ENCODE data around the gene SYK.
"Not testable (repeated sequence)": the region's sequence is repeated elsewhere in the genome, so short reads cannot be mapped to it uniquely, and the experiment has no call there.

SYK gene

GRCh38 chr9:90881648-90882047 is 80.0 kb downstream of the SYK start:
- H3K27ac ChIP-seq: no peak overlapping the region
- no peaks in the 10 kb centered on the region for H3K4me1 ChIP-seq (ENCODE audit: control insufficient read depth in 1 of 2, insufficient read depth in 1 of 2, low read depth in 1 of 2, low read length in 1 of 2)
- peaks cover 89% of the 10 kb centered on the region for H3K36me3 ChIP-seq
- H3K4me3 ChIP-seq (ENCODE audit: low read depth in 1 of 2, low read length in 1 of 2): no peak overlapping the region
- no peaks in the 10 kb centered on the region for H3K9me3 ChIP-seq
- H3K27me3 ChIP-seq: no peaks in the 10 kb centered on the region
- TF ChIP-seq, protein P1, sequence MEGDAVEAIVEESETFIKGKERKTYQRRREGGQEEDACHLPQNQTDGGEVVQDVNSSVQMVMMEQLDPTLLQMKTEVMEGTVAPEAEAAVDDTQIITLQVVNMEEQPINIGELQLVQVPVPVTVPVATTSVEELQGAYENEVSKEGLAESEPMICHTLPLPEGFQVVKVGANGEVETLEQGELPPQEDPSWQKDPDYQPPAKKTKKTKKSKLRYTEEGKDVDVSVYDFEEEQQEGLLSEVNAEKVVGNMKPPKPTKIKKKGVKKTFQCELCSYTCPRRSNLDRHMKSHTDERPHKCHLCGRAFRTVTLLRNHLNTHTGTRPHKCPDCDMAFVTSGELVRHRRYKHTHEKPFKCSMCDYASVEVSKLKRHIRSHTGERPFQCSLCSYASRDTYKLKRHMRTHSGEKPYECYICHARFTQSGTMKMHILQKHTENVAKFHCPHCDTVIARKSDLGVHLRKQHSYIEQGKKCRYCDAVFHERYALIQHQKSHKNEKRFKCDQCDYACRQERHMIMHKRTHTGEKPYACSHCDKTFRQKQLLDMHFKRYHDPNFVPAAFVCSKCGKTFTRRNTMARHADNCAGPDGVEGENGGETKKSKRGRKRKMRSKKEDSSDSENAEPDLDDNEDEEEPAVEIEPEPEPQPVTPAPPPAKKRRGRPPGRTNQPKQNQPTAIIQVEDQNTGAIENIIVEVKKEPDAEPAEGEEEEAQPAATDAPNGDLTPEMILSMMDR (IDR thresholded peaks at IDR 0.05): no peak

- Histone ChIP-seq H3K9me3 (no peaks in the 10 kb centered on the region), H3K4me3 (ENCODE audit: low read depth in 1 of 2, low read length in 1 of 2) (no peak overlapping the region), H3K36me3 (peaks cover 89% of the 10 kb centered on the region), H3K27ac (peak overlapping the region; percentile 38), H3K4me1 (ENCODE audit: control insufficient read depth in 1 of 2, insufficient read depth in 1 of 2, low read depth in 1 of 2, low read length in 1 of 2) (no peaks in the 10 kb centered on the region), H3K27me3 (no peaks in the 10 kb centered on the region)
- TF ChIP-seq, protein P1 (IDR thresholded peaks at IDR 0.05): no peak
These were observed 81.5 kb downstream of the SYK start for GRCh38 chr9:90882991-90883600.

DNA sequence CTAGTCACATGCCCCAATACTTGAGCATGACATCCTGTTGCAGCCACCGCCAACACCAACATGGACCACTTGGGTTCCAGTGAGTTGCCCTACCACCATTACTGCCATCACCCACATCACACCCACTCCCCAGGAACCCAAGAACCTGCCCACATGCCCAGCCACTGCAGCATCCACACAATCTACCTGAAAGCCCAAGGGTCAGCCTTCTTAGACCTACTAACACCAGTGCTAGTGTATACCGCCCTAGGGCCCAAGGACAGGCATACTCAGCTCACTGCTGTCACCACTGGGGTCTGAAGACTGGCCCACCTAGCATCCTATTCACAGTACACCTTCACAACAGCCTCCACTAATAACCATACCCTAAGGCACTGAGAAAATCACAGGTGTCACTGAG is 82.0 kb downstream of the SYK start:
- H3K27me3 ChIP-seq: no peaks in the 10 kb centered on the region
- H3K9me3 ChIP-seq: no peaks in the 10 kb centered on the region
- H3K27ac ChIP-seq: peak overlapping the region; percentile 38
- no peak overlapping the region for H3K4me3 ChIP-seq (ENCODE audit: low read depth in 1 of 2, low read length in 1 of 2)
- TF ChIP-seq, protein P1 (IDR thresholded peaks at IDR 0.05): no peak
- peaks cover 89% of the 10 kb centered on the region for H3K36me3 ChIP-seq
- no peaks in the 10 kb centered on the region for H3K4me1 ChIP-seq (ENCODE audit: control insufficient read depth in 1 of 2, insufficient read depth in 1 of 2, low read depth in 1 of 2, low read length in 1 of 2)

GRCh38 chr9:90884178-90884577 is 82.6 kb downstream of the SYK start:
- Histone ChIP-seq H3K9me3 (no peaks in the 10 kb centered on the region), H3K4me3 (ENCODE audit: low read depth in 1 of 2, low read length in 1 of 2) (no peak overlapping the region), H3K27me3 (no peaks in the 10 kb centered on the region), H3K4me1 (ENCODE audit: control insufficient read depth in 1 of 2, insufficient read depth in 1 of 2, low read depth in 1 of 2, low read length in 1 of 2) (no peaks in the 10 kb centered on the region), H3K27ac (no peak overlapping the region), H3K36me3 (peaks cover 89% of the 10 kb centered on the region)
- TF ChIP-seq, protein P1 (IDR thresholded peaks at IDR 0.05): no peak

GRCh38 chr9:90886868-90887267 is 85.2 kb downstream of the SYK start:
- H3K27me3 ChIP-seq: not testable (repeated sequence)

GRCh38 chr9:90888941-90889340 is 87.3 kb downstream of the SYK start:
- H3K36me3 ChIP-seq: peaks cover 89% of the 10 kb centered on the region
- no peaks in the 10 kb centered on the region for H3K9me3 ChIP-seq
- no peak overlapping the region for H3K27ac ChIP-seq
- H3K4me3 ChIP-seq (ENCODE audit: low read depth in 1 of 2, low read length in 1 of 2): no peak overlapping the region
- H3K27me3 ChIP-seq: no peaks in the 10 kb centered on the region
- TF ChIP-seq, protein P1 (IDR thresholded peaks at IDR 0.05): no peak
- H3K4me1 ChIP-seq (ENCODE audit: control insufficient read depth in 1 of 2, insufficient read depth in 1 of 2, low read depth in 1 of 2, low read length in 1 of 2): no peaks in the 10 kb centered on the region

More at GRCh38 chr9:90886868-90887267, 85.2 kb downstream of the SYK start:
- not testable (repeated sequence) for H3K4me1 ChIP-seq (ENCODE audit: control insufficient read depth in 1 of 2, insufficient read depth in 1 of 2, low read depth in 1 of 2, low read length in 1 of 2); H3K4me3 ChIP-seq (ENCODE audit: low read depth in 1 of 2, low read length in 1 of 2); H3K9me3 ChIP-seq
- peaks cover 89% of the 10 kb centered on the region for H3K36me3 ChIP-seq
- peak overlapping the region; percentile 8 for H3K27ac ChIP-seq
